Measurements from ENCODE around the gene INF2. TPM values are rescaled to one million over a fixed set of nuclear protein-coding genes. Genes with fewer than 3 reads are reported as not detected.

The INF2 gene
- total RNA-seq, 4 donors from 2014 or later, result 39.9 to 199 (median 72.4) TPM

DNA sequence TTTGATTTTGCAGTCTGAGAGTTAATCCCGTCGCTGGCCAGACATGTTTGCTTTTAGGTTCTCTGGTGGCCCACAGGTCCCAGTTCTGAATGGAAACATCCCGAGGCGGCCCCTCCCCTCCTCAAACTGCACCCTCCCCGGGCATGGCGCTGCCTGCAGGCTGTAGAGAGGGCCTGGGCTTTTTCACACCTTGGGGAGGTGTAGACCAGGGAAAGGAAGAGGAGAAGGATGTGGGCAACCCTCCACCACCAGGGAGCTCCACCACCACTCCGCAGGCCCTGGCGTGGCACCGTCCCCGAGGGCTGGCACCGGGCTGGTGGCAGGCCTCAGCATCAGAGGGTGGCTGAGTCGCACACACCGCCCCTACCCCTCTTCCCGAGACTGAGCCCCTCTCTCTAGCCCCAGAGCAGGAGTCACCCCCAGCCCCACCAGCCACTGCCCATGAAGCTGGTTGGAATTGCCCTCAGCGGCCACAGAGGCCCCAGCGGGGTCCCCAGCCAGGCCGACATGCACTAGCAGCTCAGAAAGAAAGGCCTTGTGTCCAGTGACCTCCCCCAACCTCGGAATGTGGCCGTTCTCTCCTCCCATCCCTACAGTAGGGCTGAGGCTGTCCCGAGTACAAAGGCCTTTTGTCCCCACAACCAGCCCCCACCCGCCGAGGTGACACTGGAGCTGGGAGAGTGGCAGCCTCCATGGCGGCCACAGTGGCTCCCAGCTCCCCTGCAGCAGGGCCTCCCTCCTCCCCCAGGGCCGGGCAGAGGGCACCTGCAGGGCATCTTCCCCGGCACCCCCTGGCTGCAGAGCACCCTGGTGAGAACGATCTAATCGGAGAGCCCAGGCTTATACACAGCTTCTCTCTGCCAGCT lies 23.5 kb upstream of the INF2 start:
- TF ChIP-seq, protein P1, sequence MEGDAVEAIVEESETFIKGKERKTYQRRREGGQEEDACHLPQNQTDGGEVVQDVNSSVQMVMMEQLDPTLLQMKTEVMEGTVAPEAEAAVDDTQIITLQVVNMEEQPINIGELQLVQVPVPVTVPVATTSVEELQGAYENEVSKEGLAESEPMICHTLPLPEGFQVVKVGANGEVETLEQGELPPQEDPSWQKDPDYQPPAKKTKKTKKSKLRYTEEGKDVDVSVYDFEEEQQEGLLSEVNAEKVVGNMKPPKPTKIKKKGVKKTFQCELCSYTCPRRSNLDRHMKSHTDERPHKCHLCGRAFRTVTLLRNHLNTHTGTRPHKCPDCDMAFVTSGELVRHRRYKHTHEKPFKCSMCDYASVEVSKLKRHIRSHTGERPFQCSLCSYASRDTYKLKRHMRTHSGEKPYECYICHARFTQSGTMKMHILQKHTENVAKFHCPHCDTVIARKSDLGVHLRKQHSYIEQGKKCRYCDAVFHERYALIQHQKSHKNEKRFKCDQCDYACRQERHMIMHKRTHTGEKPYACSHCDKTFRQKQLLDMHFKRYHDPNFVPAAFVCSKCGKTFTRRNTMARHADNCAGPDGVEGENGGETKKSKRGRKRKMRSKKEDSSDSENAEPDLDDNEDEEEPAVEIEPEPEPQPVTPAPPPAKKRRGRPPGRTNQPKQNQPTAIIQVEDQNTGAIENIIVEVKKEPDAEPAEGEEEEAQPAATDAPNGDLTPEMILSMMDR (IDR thresholded peaks at IDR 0.05; ENCODE audit: low read depth), result no peak

DNA sequence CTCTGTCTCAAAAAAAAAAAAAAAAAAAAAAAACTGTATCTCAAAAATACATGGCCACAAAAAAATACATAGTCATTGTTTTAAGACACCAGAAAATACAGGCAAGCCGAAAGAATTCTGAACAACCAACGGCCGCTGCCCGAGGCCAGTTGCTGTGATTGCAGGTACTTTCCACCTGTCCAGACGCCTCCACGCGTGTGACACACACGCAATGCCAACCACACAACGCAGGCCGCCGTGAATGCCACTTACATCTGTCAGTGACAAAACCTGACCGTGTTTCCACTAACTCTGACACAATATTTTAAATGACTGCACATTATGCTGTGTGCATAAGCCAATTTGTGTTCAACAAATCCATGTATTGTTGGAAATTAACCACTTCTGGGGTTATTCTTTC lies 22.4 kb upstream of the INF2 start:
- TF ChIP-seq, protein P1 (IDR thresholded peaks at IDR 0.05; ENCODE audit: low read depth), result no peak

DNA sequence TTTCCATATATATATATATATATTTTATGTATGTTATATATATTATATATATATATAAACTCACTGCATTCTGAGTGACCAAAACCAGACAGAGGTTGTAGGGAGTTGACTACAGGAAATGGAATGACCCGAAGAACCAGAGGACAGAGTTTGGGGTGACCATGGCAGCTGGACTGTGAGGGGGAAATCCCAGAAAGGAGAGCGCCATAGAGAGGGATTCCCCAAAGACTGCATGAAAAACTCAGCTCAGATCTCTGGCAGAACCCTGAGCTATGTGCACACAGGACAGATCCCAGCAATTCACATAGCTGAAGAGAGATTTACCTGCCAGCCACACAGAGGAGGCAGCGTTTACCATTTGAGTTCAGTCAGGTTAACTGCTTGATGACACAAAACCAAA lies 19.7 kb upstream of the INF2 start:
- TF ChIP-seq, protein P1 (IDR thresholded peaks at IDR 0.05; ENCODE audit: low read depth), result no peak

DNA sequence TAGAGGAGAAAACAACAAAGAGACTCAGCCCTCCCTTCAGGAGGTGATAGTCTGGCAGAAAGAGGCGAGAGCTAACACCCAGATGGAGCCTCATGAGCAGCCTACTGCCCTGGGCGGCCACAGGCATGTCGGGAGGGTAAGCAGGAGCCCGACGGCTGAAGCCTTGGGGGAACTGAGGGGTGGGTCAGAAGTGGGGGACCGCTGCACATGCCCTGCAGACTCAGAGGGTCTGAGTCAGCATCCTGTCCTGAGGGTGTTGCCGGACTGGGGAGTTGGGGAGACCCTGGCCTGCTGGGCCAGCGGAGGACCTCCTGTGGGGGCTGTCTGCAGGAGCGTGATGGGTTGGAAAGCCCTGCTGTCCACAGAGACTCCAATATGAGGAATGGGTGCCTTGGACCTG lies 15.9 kb upstream of the INF2 start:
- TF ChIP-seq, protein P1 (IDR thresholded peaks at IDR 0.05; ENCODE audit: low read depth), result no peak

DNA sequence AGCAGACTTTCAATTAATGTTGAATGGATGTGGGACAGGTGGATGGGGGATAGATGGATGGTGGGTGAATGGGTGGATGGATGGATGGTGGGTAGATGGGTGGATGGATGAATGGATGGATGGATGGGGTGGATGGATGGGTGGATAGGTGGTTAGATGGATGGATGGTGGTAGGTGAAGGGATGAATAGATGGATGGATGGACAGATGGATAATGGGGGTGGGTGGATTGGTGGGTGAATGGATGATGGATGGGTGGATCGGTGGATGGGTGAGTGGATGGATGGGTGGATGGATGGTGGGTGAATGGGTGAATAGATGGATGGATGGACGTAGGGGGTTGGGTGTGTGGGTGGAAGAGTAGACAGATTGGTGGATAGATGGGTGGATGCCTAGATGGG lies 14.0 kb upstream of the INF2 start:
- TF ChIP-seq, protein P1 (IDR thresholded peaks at IDR 0.05; ENCODE audit: low read depth), result no peak

DNA sequence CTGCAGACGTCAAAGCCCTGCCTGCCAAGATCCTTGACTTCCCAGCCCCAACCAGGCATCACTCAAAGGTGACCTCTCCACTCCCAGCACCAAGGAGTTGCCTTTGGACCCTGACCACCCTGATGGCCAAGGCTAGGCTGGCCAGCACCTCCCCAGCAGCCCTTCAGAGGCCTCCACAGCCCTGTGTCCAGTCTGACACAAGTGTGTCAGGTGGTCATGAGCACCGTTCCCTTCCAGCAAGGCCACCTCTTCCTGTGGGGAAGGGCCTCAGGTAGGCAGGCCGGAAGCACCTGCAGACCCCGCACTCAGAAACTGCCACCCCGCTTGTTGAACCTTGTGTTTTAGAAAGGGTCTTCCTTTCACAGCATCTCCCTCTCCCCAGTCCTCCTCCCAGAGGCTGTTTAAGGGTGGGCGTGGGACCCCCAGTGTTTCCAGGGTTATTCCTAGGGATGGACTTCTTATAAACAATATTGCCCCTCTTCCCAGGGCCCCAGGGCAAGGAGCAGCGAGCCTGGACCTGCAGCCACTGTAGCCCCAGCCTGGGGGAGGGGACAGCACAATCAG lies 13.2 kb upstream of the INF2 start:
- TF ChIP-seq, protein P1 (IDR thresholded peaks at IDR 0.05; ENCODE audit: low read depth), result no peak

DNA sequence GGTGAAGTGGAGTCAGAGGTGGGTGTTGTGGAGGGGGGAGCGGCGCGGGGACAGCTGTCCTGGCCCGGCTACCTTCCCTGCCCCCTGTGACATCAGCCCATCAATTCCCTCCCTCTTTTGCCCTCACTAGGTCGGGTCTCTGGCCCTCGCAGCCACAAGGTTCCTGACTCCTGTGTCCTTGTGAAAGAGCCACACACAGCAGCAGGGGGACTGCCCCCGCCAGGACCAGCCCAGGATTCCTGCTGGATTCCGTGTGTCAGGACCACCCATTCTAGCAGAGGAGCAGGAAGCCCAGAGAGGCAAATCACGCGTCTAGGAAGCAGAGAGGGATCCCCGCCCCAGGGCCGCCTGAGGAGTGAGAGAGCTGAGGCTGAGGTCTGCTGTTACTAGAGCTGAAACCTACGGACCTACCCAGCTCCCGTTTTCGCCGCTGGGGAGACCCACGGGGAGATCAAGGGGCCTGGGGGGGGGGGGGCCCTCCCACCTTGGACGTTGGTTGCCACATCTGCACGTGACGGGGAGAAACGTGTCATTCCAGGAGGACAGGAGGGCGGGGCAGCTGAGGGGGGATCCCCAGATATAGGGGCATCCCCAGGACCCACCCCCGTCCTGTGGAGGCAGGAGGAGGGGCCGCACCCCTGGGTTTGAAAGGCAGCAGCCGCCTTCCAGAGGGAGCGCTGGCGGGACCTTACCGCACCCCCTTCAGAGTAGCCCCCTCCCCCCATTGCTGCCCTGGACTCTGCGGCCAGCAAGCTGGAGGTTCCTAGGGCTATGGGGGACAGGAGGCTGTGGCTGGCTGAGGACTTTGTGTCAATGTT lies 12.5 kb upstream of the INF2 start:
- TF ChIP-seq, protein P1 (IDR thresholded peaks at IDR 0.05; ENCODE audit: low read depth), result no peak
